Heart right ventricle (tissue), 16 donors: ENCODE data around the gene CCDC121. TPM values are rescaled to one million over a fixed set of nuclear protein-coding genes. Genes with fewer than 3 reads are reported as not detected.

Source experiments
- ATAC-seq, 8 donors: fragments of 200-7000 bp; cut with Tn5 transposase; one replicate each; pipeline ENCODE4 v1.9.1; 2020; ENCODE audit warnings: mild to moderate bottlenecking in 8 of 8, moderate library complexity in 8 of 8, moderate number of reproducible peaks in 1 of 8
- DNase-seq, 2 donors: peaks; one replicate each; pipeline ENCODE4 v3.0.0-alpha.2; 2020
- H3K27ac ChIP-seq, 10 donors: fragments of 200-600 bp; sonication (generic) in 2 of 10; one replicate each; pipeline versions ENCODE4 v1.5.0 to v1.8.0; 2020 to 2022; ENCODE audit warnings: mild to moderate bottlenecking in 3 of 10
- H3K27me3 ChIP-seq, 7 donors: fragments of 200-600 bp; one replicate each; pipeline ENCODE4 v1.8.0; 2021 to 2022; ENCODE audit warnings: mild to moderate bottlenecking in 2 of 7
- H3K36me3 ChIP-seq, 9 donors: fragments of 200-600 bp; sonication (generic) in 1 of 9; one replicate each; pipeline versions ENCODE4 v1.5.0 to v1.8.0; 2020 to 2022; ENCODE audit warnings: mild to moderate bottlenecking in 2 of 9
- H3K4me1 ChIP-seq, 9 donors: fragments of 200-600 bp; sonication (generic) in 1 of 9; one replicate each; pipeline versions ENCODE4 v1.5.0 to v1.8.0; 2020 to 2022; ENCODE audit warnings: mild to moderate bottlenecking in 4 of 9
- H3K4me3 ChIP-seq, 10 donors: fragments of 200-600 bp; sonication (generic) in 2 of 10; one replicate each; pipeline versions ENCODE4 v1.5.0 to v1.8.0; 2020 to 2022; ENCODE audit warnings: mild to moderate bottlenecking in 7 of 10, moderate library complexity in 2 of 10
- H3K9me3 ChIP-seq, 11 donors: fragments of 200-600 bp in 10 of 11; sonication (generic) in 2 of 11; one replicate each; pipeline versions ENCODE4 v1.5.0 to v1.8.0; 2013 to 2022; ENCODE audit warnings: mild to moderate bottlenecking in 2 of 11, control low read depth in 1 of 11, moderate library complexity in 1 of 11
- CTCF ChIP-seq, 9 donors: fragments of 200-600 bp; sonication (generic) in 2 of 9; IDR thresholded peaks; one replicate each; pipeline versions ENCODE4 v1.5.0 to v1.8.0; 2021 to 2022; ENCODE audit warnings: antibody characterized with exemption in 9 of 9, mild to moderate bottlenecking in 5 of 9, moderate library complexity in 1 of 9
- WGBS, 2 donors: extraction: QIAGEN DNeasy Blood & Tissue Kit; methylation state at CpG; one replicate each; pipeline ENCODE4 v1.1.7; 2013; ENCODE audit warnings: inconsistent platforms in 1 of 2; 5-methylcytosine and 5-hydroxymethylcytosine counted together
- intact Hi-C, 10 donors: fragments of 100-400 bp; cut with DNase I; formaldehyde crosslinking; loops; one replicate each; pipeline versions ENCODE4 v1.11.1 to v1.14.2; 2022
- polyA plus RNA-seq, 2 donors: library from polyadenylated mRNA; stranded (reverse); fragments of 200-250 nt; gene quantifications; one replicate each; pipeline ENCODE4 v1.2.3, GENCODE V29; 2013
- total RNA-seq, 10 donors: library from RNA; stranded (reverse); fragmentation: NEBNext Ultra II Directional in 3 of 10; extraction: Animal tissue kit (Norgen Biotek cat#: 25700) in 3 of 10; gene quantifications; one replicate each; pipeline versions ENCODE4 v1.2.1 to v1.2.4, GENCODE V29; 2021 to 2023
- donor health status: Arrhythmogenic right ventricular cardiomyopathy.
- donor health status: ischemic (EF 13 %, LVEDD 7.1; RV severe dilation, severe dysfunction).
- donor health status: healthy with polysubstance abuse.
- donor health status: DM: no; HTN: yes; CAD: no.
- donor health status: DM: no; HTN: no; CAD: no.
- donor health status: ischemic (EF 25% LVEDD 6.9; RV normal size, moderate dysfunction).
- donor health status: ischemic (EF 25% LVEDD 5.7; RV mildly dilated, moderate dysfunction).
- donor health status: healthy.
- donor health status: DM: yes; HTN: yes; CAD: no.
- donor health status: Ischemic cardiomyopathy.
- donor health status: ischemic (EF 35%, LVEDD 5.7; RV mildly dilated, moderate dysfunction).
- donor health status: nonischemic (EF 11% LVEDD 7.7; RV severe dilation, severe dysfunction).
- donor health status: DM: yes; HTN: yes; CAD: no.
- donor health status: PGD.
- donor health status: ischemic (EF 29% LVEDD 5.4; RV normal size, mild dysfunction).
- donor health status: nonischemic (EF 23%, LVEDD 6.1; RV moderate dilation, normal function).

The CCDC121 gene
- total and polyA plus RNA-seq, 12 donors, result 2.1 to 7.6 (median 5.6) TPM

GRCh38 chr2:27661371-27661770, 32.6 kb upstream of the CCDC121 start:
- Histone ChIP-seq H3K4me1 (peaks cover 0 to 45% (median 31%) of the 10 kb centered on the region in 9 donors), H3K27ac (no peak overlapping the region), H3K27me3 (no peaks in the 10 kb centered on the region), H3K9me3 (no peaks in the 10 kb centered on the region), H3K36me3 (peaks cover 0 to 71% (median 41%) of the 10 kb centered on the region in 9 donors), H3K4me3 (no peak overlapping the region)
- ATAC-seq (no peak), DNase-seq (no peak)
- 90 to 97% methylated on average over 1 of the region's 1 CpG for WGBS, 2 donors
- intact Hi-C loops, result no loop called here
- TF ChIP-seq CTCF (IDR thresholded peaks at IDR 0.05), result no peak

- TF ChIP-seq CTCF (IDR thresholded peaks at IDR 0.05), result no peak
- intact Hi-C loops, result no loop called here
- peaks cover 0 to 14% (median 0%) of the 10 kb centered on the region in 9 donors for H3K4me1 ChIP-seq
- no peak overlapping the region for H3K4me3 ChIP-seq
- WGBS, 2 donors, result 74 to 75% methylated on average over 7 of the region's 7 CpGs
- peaks cover 0 to 100% (median 75%) of the 10 kb centered on the region in 9 donors for H3K36me3 ChIP-seq
- no peaks in the 10 kb centered on the region for H3K9me3 ChIP-seq
- no peak for ATAC-seq
- no peaks in the 10 kb centered on the region for H3K27me3 ChIP-seq
- H3K27ac ChIP-seq, result no peak overlapping the region
- no peak for DNase-seq
Observed at GRCh38 chr2:27655155-27655951, 26.5 kb upstream of the CCDC121 start.

GRCh38 chr2:27653397-27653796, 24.6 kb upstream of the CCDC121 start:
- Histone ChIP-seq H3K4me1 (peaks cover 0 to 4% (median 0%) of the 10 kb centered on the region in 9 donors), H3K36me3 (peaks cover 0 to 100% (median 77%) of the 10 kb centered on the region in 9 donors), H3K27ac (no peak overlapping the region), H3K9me3 (no peaks in the 10 kb centered on the region), H3K4me3 (no peak overlapping the region), H3K27me3 (no peaks in the 10 kb centered on the region)
- ATAC-seq, result no peak
- no peak for DNase-seq
- no peak for TF ChIP-seq CTCF (IDR thresholded peaks at IDR 0.05)
- 90 to 93% methylated on average over 2 of the region's 2 CpGs for WGBS, 2 donors
- intact Hi-C loops, result no loop called here

- Histone ChIP-seq H3K4me1 (no peaks in the 10 kb centered on the region), H3K27me3 (no peaks in the 10 kb centered on the region), H3K27ac (no peak overlapping the region), H3K9me3 (no peaks in the 10 kb centered on the region), H3K36me3 (peaks cover 0 to 100% (median 83%) of the 10 kb centered on the region in 9 donors), H3K4me3 (no peak overlapping the region)
- intact Hi-C loops, result no loop called here
- no peak for DNase-seq
- no peak for ATAC-seq
- WGBS, 2 donors, result 94 to 95% methylated on average over 1 of the region's 1 CpG
- no peak for TF ChIP-seq CTCF (IDR thresholded peaks at IDR 0.05)
Observed at GRCh38 chr2:27652790-27653189, 24.0 kb upstream of the CCDC121 start.
